Astrocyte of the spinal cord (primary cell): ENCODE data around the gene PACSIN1.

Experiments used
- DNase-seq: peaks from one replicate; pipeline ENCODE4 v3.0.0; 2011; ENCODE audit warnings: low read depth, low spot score
- H3K4me3 ChIP-seq: 2 replicates; pipeline ENCODE4 v1.5.1; 2011; ENCODE audit warnings: low read depth, mild to moderate bottlenecking, low read length, moderate library complexity
- in situ Hi-C: cut with HindIII; loops from 2 replicates; pipeline ENCODE4 v1.10.0; 2017; ENCODE audit warnings: low sequenced_read_pairs
- TF ChIP-seq, protein P1 (sequence below): IDR thresholded peaks from 2 replicates; pipeline ENCODE4 v1.5.1; 2012; ENCODE audit warnings: low read depth, mild to moderate bottlenecking, low read length, inconsistent platforms

The PACSIN1 gene

DNA sequence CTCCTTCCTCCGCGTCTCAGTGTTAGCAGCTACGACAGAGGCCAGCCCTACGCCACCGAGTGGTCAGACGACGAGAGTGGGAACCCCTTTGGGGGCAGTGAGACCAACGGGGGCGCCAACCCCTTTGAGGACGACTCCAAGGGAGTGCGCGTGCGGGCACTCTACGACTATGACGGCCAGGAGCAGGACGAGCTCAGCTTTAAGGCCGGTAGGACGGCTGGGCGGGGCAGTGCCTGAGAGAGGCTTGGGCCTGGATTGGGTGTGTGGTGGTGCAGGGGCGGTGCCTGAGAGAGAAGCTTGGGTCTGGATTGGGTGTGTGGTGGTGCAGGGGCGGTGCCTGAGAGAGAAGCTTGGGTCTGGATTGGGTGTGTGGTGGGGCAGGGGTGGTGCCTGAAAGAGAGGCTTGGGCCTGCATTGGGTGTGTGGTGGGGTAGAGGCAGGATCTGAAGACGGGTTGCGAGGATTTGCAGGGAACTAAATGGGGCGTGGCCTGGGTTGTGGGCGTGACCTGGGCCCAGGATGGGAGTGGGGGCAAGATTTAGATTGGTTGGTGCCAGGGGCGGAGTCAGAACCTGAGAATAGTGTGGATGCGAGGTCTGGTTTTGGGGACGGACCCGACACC is 65.8 kb downstream of the PACSIN1 start:
- in situ Hi-C loops, result no loop called here
- H3K4me3 ChIP-seq, result peak overlapping the region; percentile 35
- peak; percentile 89 for DNase-seq

DNA sequence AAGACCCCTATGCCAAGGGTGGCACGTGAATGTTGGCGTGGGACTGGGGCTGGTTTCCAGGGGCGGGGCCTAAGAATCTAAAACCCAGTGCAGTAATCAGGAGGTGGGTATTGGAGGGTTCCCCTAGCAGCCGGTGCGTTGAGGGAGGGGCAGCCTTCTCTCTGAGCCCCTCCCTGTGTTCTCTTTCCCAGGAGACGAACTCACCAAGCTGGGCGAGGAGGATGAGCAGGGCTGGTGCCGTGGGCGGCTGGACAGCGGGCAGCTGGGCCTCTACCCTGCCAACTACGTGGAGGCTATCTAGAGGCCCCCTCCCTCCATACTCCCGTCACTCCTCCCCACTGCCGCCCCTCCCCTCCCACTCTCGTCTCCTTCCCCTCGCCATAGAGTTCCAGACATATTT is 66.4 kb downstream of the PACSIN1 start:
- H3K4me3 ChIP-seq, result peak overlapping the region; percentile 35
- TF ChIP-seq, protein P1, sequence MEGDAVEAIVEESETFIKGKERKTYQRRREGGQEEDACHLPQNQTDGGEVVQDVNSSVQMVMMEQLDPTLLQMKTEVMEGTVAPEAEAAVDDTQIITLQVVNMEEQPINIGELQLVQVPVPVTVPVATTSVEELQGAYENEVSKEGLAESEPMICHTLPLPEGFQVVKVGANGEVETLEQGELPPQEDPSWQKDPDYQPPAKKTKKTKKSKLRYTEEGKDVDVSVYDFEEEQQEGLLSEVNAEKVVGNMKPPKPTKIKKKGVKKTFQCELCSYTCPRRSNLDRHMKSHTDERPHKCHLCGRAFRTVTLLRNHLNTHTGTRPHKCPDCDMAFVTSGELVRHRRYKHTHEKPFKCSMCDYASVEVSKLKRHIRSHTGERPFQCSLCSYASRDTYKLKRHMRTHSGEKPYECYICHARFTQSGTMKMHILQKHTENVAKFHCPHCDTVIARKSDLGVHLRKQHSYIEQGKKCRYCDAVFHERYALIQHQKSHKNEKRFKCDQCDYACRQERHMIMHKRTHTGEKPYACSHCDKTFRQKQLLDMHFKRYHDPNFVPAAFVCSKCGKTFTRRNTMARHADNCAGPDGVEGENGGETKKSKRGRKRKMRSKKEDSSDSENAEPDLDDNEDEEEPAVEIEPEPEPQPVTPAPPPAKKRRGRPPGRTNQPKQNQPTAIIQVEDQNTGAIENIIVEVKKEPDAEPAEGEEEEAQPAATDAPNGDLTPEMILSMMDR, result no peak
- in situ Hi-C loops, result no loop called here
- no peak for DNase-seq

More for the DNA sequence above, 65.8 kb downstream of the PACSIN1 start:
- TF ChIP-seq, protein P1, result no peak

DNA sequence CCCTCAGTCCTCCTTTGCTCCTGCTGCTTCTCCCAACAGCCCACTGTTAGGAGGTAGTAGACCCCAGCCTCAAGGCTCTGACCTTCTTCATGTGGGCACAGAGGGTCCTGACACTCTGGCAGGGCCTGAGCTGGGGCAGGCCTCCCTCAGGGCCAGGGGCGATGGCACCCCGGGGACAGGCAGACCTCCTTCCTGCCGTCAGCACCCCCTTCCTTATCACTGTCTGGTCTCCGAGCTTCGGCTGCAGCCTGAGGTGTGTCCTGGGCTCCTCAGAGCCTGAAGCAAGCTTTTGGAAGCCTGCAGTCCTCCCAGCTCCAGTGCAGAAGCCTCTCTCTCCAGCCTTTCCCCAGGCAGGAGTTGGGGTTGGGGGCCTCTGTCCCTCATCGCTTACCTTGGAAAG is 68.3 kb downstream of the PACSIN1 start:
- DNase-seq, result no peak
- in situ Hi-C loops, result no loop called here
- TF ChIP-seq, protein P1, result no peak
- no peak overlapping the region for H3K4me3 ChIP-seq

DNA sequence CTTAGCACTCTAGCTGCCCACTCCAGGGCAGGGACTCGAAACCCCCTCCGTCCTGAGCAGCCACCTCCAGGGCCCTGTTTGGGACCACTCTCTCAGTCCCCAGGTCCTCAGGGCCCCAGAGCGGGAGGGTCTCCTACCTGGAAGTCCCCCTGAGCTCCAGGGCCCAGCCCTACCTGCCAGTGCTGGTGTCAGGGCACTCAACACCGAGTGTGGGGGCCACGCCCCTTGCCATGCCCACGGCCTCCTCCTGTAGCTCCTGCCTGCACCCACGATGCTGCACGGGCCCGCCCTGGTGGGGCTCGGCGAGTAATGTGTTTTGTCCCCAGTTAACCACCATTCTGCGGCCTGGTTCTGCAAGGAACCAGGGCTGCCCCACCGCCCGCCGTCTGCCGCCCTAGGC is 68.8 kb downstream of the PACSIN1 start:
- H3K4me3 ChIP-seq, result no peak overlapping the region
- in situ Hi-C loops, result no loop called here
- no peak for DNase-seq
- TF ChIP-seq, protein P1, result no peak

DNA sequence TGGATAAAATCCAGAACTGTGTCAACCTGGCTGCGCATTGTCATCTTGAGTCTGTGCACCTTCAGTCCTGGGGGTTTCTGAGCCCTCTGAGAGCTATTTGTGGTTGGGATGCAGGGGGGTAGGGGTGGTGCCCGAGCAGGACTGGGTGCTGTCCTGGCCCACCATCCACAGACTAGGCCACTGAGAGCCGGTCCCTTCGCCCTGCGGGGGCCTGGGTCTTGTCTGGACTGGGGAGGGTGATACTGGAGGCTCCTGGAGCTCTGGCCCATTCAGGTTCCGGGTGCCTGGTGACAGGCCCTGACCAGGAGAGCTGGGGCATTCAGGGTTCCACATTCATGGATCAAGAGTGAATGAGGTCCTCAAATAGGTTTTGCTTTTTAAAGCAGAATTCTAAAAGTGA is 69.3 kb downstream of the PACSIN1 start:
- TF ChIP-seq, protein P1, result no peak
- in situ Hi-C loops, result no loop called here
- no peak for DNase-seq
- no peak overlapping the region for H3K4me3 ChIP-seq

DNA sequence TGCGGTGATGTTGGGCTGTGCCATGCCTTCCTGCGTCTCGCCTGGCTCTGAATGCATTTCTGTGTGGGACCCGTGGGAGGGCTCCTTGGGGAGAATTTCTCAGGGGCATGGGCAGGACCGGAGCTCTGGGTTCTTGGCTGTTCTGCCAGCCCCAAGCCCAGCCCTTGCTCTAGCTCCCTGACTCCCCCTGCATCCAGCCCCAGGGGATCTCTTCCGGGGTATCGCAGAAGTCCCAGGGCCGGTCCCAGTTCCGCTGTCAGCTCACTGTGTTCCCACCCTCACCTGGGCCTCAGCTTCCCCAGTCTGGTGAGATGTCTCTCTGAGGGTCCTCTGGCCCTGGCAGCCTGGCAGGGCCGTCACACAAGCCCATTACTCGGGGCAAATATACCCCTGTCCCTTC is 69.8 kb downstream of the PACSIN1 start:
- H3K4me3 ChIP-seq, result no peak overlapping the region
- TF ChIP-seq, protein P1, result no peak
- in situ Hi-C loops, result no loop called here
- DNase-seq, result no peak
